SK-N-SH treated with all-trans-retinoic acid at 6 μM for 48 hours (cell line): Measurements from ENCODE around the gene DSN1.

Experiments used
- ARNTL ChIP-seq: fragments of 450-650 bp; formaldehyde crosslinking; IDR thresholded peaks from 2 replicates; pipeline ENCODE4 v1.5.0; 2020; ENCODE audit warnings: low read depth, mild to moderate bottlenecking, moderate library complexity, borderline replicate concordance
- BACH2 ChIP-seq: fragments of 250-450 bp; sonication (Bioruptor Pico); IDR thresholded peaks from 2 replicates; pipeline ENCODE4 v1.9.0; 2021; ENCODE audit warnings: mild to moderate bottlenecking, borderline replicate concordance
- CREB5 ChIP-seq: fragments of 250-450 bp; sonication (Bioruptor Pico); IDR thresholded peaks from 2 replicates; pipeline ENCODE4 v1.5.1; 2020; ENCODE audit warnings: low read depth, mild to moderate bottlenecking, moderate library complexity
- CSDC2 ChIP-seq: fragments of 250-450 bp; sonication (Bioruptor Pico); IDR thresholded peaks from 2 replicates; pipeline ENCODE4 v1.5.0; 2020; ENCODE audit warnings: mild to moderate bottlenecking, moderate library complexity
- OSR1 ChIP-seq: fragments of 250-450 bp; sonication (Bioruptor Pico); IDR thresholded peaks from 2 replicates; pipeline ENCODE4 v1.8.0; 2022; ENCODE audit warnings: moderate library complexity, mild to moderate bottlenecking, inconsistent platforms
- PATZ1 ChIP-seq: fragments of 250-450 bp; sonication (Bioruptor Pico); IDR thresholded peaks from 2 replicates; pipeline ENCODE4 v1.8.0; 2020; ENCODE audit warnings: mild to moderate bottlenecking, moderate library complexity, borderline replicate concordance
- SNAI2 ChIP-seq: fragments of 250-450 bp; sonication (Bioruptor Pico); IDR thresholded peaks from 2 replicates; pipeline ENCODE4 v1.5.0; 2020; ENCODE audit warnings: mild to moderate bottlenecking, moderate library complexity
- TCF4 ChIP-seq: fragments of 250-450 bp; sonication (Bioruptor Pico); IDR thresholded peaks from 2 replicates; pipeline ENCODE4 v1.8.0; 2021; ENCODE audit warnings: mild to moderate bottlenecking, moderate library complexity, borderline replicate concordance
- TSHZ2 ChIP-seq: fragments of 250-450 bp; sonication (Bioruptor Pico); IDR thresholded peaks from 2 replicates; pipeline ENCODE4 v1.5.0; 2020; ENCODE audit warnings: mild to moderate bottlenecking, moderate library complexity
- ZC3H10 ChIP-seq: fragments of 250-450 bp; sonication (Bioruptor Pico); IDR thresholded peaks from 2 replicates; pipeline ENCODE4 v1.5.1; 2021; ENCODE audit warnings: mild to moderate bottlenecking, moderate library complexity
- ZFP30 ChIP-seq: fragments of 450-650 bp; formaldehyde crosslinking; IDR thresholded peaks from 2 replicates; pipeline ENCODE4 v1.5.0; 2022; ENCODE audit warnings: mild to moderate bottlenecking, moderate library complexity
- ZNF565 ChIP-seq: fragments of 450-650 bp; formaldehyde crosslinking; conservative IDR thresholded peaks from 2 replicates; pipeline ENCODE4 v1.5.0; 2020; ENCODE audit warnings: low read depth, mild to moderate bottlenecking, moderate library complexity

GRCh38 chr20:36775196-36775595 is 1.6 kb upstream of the DSN1 start:
- TF ChIP-seq OSR1 (no peak), ZFP30 (CRISPR knock-in tag) (no peak), CSDC2 (CRISPR knock-in tag) (no peak), TSHZ2 (CRISPR knock-in tag) (no peak), PATZ1 (CRISPR knock-in tag) (no peak), CREB5 (CRISPR knock-in tag) (no peak), ARNTL (CRISPR knock-in tag) (no peak), ZC3H10 (CRISPR knock-in tag) (no peak), TCF4 (CRISPR knock-in tag) (no peak), ZNF565 (CRISPR knock-in tag) (no peak), BACH2 (CRISPR knock-in tag) (no peak), SNAI2 (CRISPR knock-in tag) (no peak)
